Lung (tissue), 12 donors: ENCODE measurements around the gene SEPTIN3. TPM values are rescaled to one million over a fixed set of nuclear protein-coding genes. Genes with fewer than 3 reads are reported as not detected.

Experiments
- ATAC-seq: fragments of 200-7000 bp; cut with Tn5 transposase; one replicate; pipeline ENCODE4 v1.9.1; 2020; ENCODE audit warnings: moderate number of reproducible peaks; ENCODE audit not compliant: insufficient read depth, low FRiP score
- DNase-seq, 3 donors: peaks; one replicate each; pipeline ENCODE4 v3.0.0-alpha.2; 2013 to 2017
- H3K27ac ChIP-seq, 2 donors: one replicate each; pipeline ENCODE4 v1.5.1; 2013; ENCODE audit warnings: mild to moderate bottlenecking in 2 of 2, moderate library complexity in 2 of 2, control low read depth in 1 of 2, inconsistent platforms in 1 of 2, low read depth in 1 of 2, low read length in 1 of 2
- H3K27me3 ChIP-seq, 3 donors: one replicate each; pipeline ENCODE4 v1.5.1; 2013; ENCODE audit warnings: low read length in 2 of 3; ENCODE audit not compliant: control insufficient read depth in 3 of 3, insufficient read depth in 3 of 3
- H3K36me3 ChIP-seq, 4 donors: one replicate each; pipeline ENCODE4 v1.5.1; 2013; ENCODE audit warnings: low read length in 4 of 4, mild to moderate bottlenecking in 1 of 4, moderate library complexity in 1 of 4; ENCODE audit not compliant: control insufficient read depth in 4 of 4, insufficient read depth in 4 of 4
- H3K4me1 ChIP-seq, 5 donors: one replicate each; pipeline ENCODE4 v1.5.1; 2013; ENCODE audit warnings: low read length in 5 of 5, mild to moderate bottlenecking in 2 of 5, moderate library complexity in 1 of 5; ENCODE audit not compliant: control insufficient read depth in 5 of 5, insufficient read depth in 5 of 5
- H3K4me3 ChIP-seq: one replicate; pipeline ENCODE4 v1.5.1; 2013; ENCODE audit warnings: mild to moderate bottlenecking, control low read depth, moderate library complexity
- H3K9ac ChIP-seq, 2 donors: one replicate each; pipeline ENCODE4 v1.5.1; 2013; ENCODE audit warnings: low read length in 2 of 2, control low read depth in 1 of 2; ENCODE audit not compliant: insufficient read depth in 1 of 2
- H3K9me3 ChIP-seq, 4 donors: one replicate each; pipeline ENCODE4 v1.5.1; 2013; ENCODE audit warnings: low read length in 3 of 4, mild to moderate bottlenecking in 1 of 4, moderate library complexity in 1 of 4; ENCODE audit not compliant: control insufficient read depth in 4 of 4, insufficient read depth in 3 of 4
- CTCF ChIP-seq: IDR thresholded peaks from 2 replicates; pipeline ENCODE4 v1.5.1; 2012; ENCODE audit warnings: mild to moderate bottlenecking; ENCODE audit errors: control extremely low read depth, extremely low read depth
- WGBS, 2 donors: extraction: QIAGEN DNeasy Blood & Tissue Kit; methylation state at CpG; one replicate each; pipeline ENCODE4 v1.1.7; 2013; 5-methylcytosine and 5-hydroxymethylcytosine counted together
- polyA plus RNA-seq, 2 donors: library from polyadenylated mRNA; stranded (reverse); fragments of 200-250 nt; gene quantifications; one replicate each; pipeline ENCODE4 v1.2.1, GENCODE V29; 2013
- total RNA-seq, 2 donors: library from RNA; depleted of rRNA in 1 of 2; stranded (reverse); fragments of >200 nt in 1 of 2; gene quantifications; one replicate each; pipeline ENCODE4 v1.2.1, GENCODE V29; 2014 to 2021
- donor health status: control.
- donor health status: control.
- donor health status: Bipolar disorder and iron deficiency.
- donor health status: healthy.
- donor health status: DM: yes; HTN: yes; CAD: no.

Gene SEPTIN3
- total and polyA plus RNA-seq, 4 donors, result 0.31 to 1.3 (median 0.56) TPM

- no peaks in the 10 kb centered on the region for H3K36me3 ChIP-seq
- no peak overlapping the region for H3K9ac ChIP-seq
- H3K27me3 ChIP-seq, result no peaks in the 10 kb centered on the region
- no peak for TF ChIP-seq CTCF
- H3K9me3 ChIP-seq, result no peaks in the 10 kb centered on the region
- no peak overlapping the region for H3K27ac ChIP-seq
- peaks cover 0 to 2% (median 0%) of the 10 kb centered on the region in 5 donors for H3K4me1 ChIP-seq
- ATAC-seq, result no peak
- H3K4me3 ChIP-seq, result no peak overlapping the region
- WGBS, 2 donors, result 95 to 96% methylated on average over 17 of the region's 17 CpGs
- no peak for DNase-seq
Measured at GRCh38 chr22:41934284-41935014, 34.8 kb upstream of the SEPTIN3 start.

GRCh38 chr22:41935015-41935351 lies 34.3 kb upstream of the SEPTIN3 start:
- no peak for TF ChIP-seq CTCF
- H3K9ac ChIP-seq, result no peak overlapping the region
- no peaks in the 10 kb centered on the region for H3K9me3 ChIP-seq
- H3K4me3 ChIP-seq, result no peak overlapping the region
- DNase-seq (no peak), ATAC-seq (no peak)
- 85 to 92% methylated on average over 3 to 4 of the region's 4 CpGs for WGBS, 2 donors
- H3K27me3 ChIP-seq, result no peaks in the 10 kb centered on the region
- H3K4me1 ChIP-seq, result peaks cover 0 to 2% (median 0%) of the 10 kb centered on the region in 5 donors
- H3K27ac ChIP-seq, result no peak overlapping the region
- no peaks in the 10 kb centered on the region for H3K36me3 ChIP-seq

GRCh38 chr22:41935509-41935908 lies 33.7 kb upstream of the SEPTIN3 start:
- Histone ChIP-seq H3K9ac (no peak overlapping the region), H3K36me3 (no peaks in the 10 kb centered on the region), H3K9me3 (no peaks in the 10 kb centered on the region), H3K4me3 (no peak overlapping the region), H3K27ac (no peak overlapping the region), H3K27me3 (no peaks in the 10 kb centered on the region), H3K4me1 (peaks cover 0 to 2% (median 0%) of the 10 kb centered on the region in 5 donors)
- ATAC-seq (no peak), DNase-seq (no peak)
- 92 to 93% methylated on average over 9 of the region's 9 CpGs for WGBS, 2 donors
- no peak for TF ChIP-seq CTCF

- 98 to 100% methylated on average over 2 of the region's 2 CpGs for WGBS, 2 donors
- no peaks in the 10 kb centered on the region for H3K36me3 ChIP-seq
- TF ChIP-seq CTCF, result no peak
- H3K9me3 ChIP-seq, result no peaks in the 10 kb centered on the region
- DNase-seq (no peak), ATAC-seq (no peak)
- no peak overlapping the region for H3K27ac ChIP-seq
- no peak overlapping the region for H3K9ac ChIP-seq
- H3K4me1 ChIP-seq, result peaks cover 0 to 2% (median 0%) of the 10 kb centered on the region in 5 donors
- H3K4me3 ChIP-seq, result no peak overlapping the region
- H3K27me3 ChIP-seq, result no peaks in the 10 kb centered on the region
Measured at GRCh38 chr22:41936894-41937169, 32.4 kb upstream of the SEPTIN3 start.
